Right cardiac atrium (tissue), 5 donors: ENCODE results near the gene BCL7A. TPM values are rescaled to one million over a fixed set of nuclear protein-coding genes. Genes with fewer than 3 reads are reported as not detected.

ENCODE experiments used
- ATAC-seq, 2 donors: fragments of 200-7000 bp; cut with Tn5 transposase; one replicate each; pipeline versions ENCODE4 v1.8.0 to v1.9.1; 2020; ENCODE audit warnings: moderate library complexity in 2 of 2, mild to moderate bottlenecking in 1 of 2
- DNase-seq, 3 donors: peaks; one replicate each; pipeline ENCODE4 v3.0.0-alpha.2; 2020
- H3K27ac ChIP-seq: one replicate; pipeline ENCODE4 v1.5.1; 2013; ENCODE audit warnings: mild to moderate bottlenecking, low read length, control low read depth, moderate library complexity
- H3K27me3 ChIP-seq: one replicate; pipeline ENCODE4 v1.6.1; 2013; ENCODE audit not compliant: control insufficient read depth, insufficient read depth
- H3K4me1 ChIP-seq: one replicate; pipeline ENCODE4 v1.6.1; 2013; ENCODE audit warnings: low read length; ENCODE audit not compliant: control insufficient read depth, insufficient read depth
- H3K4me3 ChIP-seq: one replicate; pipeline ENCODE4 v1.5.1; 2013; ENCODE audit warnings: low read length, control low read depth
- H3K9me3 ChIP-seq: one replicate; pipeline ENCODE4 v1.6.1; 2013; ENCODE audit warnings: low read length; ENCODE audit not compliant: control insufficient read depth
- WGBS: extraction: QIAGEN DNeasy Blood & Tissue Kit; methylation state at CpG from one replicate; pipeline ENCODE4 v1.1.7; 2013; 5-methylcytosine and 5-hydroxymethylcytosine counted together
- intact Hi-C, 4 donors: fragments of 100-400 bp; cut with DNase I; formaldehyde crosslinking; loops; one replicate each; pipeline versions ENCODE4 v1.11.0 to v1.14.0; 2022 to 2023
- long read RNA-seq, 4 donors: library from polyadenylated mRNA; unstranded; transcript quantifications; one replicate each; pipeline ENCODE4 v2.0.0, GENCODE V29; 2020 to 2021
- polyA plus RNA-seq: library from polyadenylated mRNA; stranded (reverse); fragments of 200-250 nt; gene quantifications from one replicate; pipeline ENCODE4 v1.2.3, GENCODE V29; 2013
- total RNA-seq, 4 donors: library from RNA; stranded (reverse); fragmentation: NEBNext Ultra II Directional; extraction: Animal tissue kit (Norgen Biotek cat#: 25700); gene quantifications; one replicate each; pipeline ENCODE4 v1.2.1, GENCODE V29; 2021
- donor health status: healthy with polysubstance abuse.
- donor health status: DM: no; HTN: yes; CAD: no.
- donor health status: DM: no; HTN: no; CAD: no.
- donor health status: DM: no; HTN: yes; CAD: no; lungs with severe emphysema.
- donor health status: DM: yes; HTN: yes; CAD: no.

The BCL7A gene
- 10 to 100 TPM in 3 of 4 donors, 1 to 10 TPM in 1; 9.5 to 13.2 (median 11.8) TPM for total RNA-seq
- polyA plus RNA-seq: 6.7 TPM
- long read RNA-seq, donor 1, full-length matches to known transcripts: 10 of 14 reads
- long read RNA-seq, donor 1, partial matches to known transcripts: 1 of 14 reads
- long read RNA-seq, donor 1, other reads (novel, unspliced or antisense): 3 of 14 reads
- long read RNA-seq, donor 2, full-length matches to known transcripts: 9 of 12 reads
- long read RNA-seq, donor 2, partial matches to known transcripts: 2 of 12 reads
- long read RNA-seq, donor 2, other reads (novel, unspliced or antisense): 1 of 12 reads
- long read RNA-seq, donor 3, full-length matches to known transcripts: 47 of 55 reads
- long read RNA-seq, donor 3, partial matches to known transcripts: 5 of 55 reads
- long read RNA-seq, donor 3, other reads (novel, unspliced or antisense): 3 of 55 reads
- long read RNA-seq, donor 4, full-length matches to known transcripts: 3 of 10 reads
- long read RNA-seq, donor 4, partial matches to known transcripts: 0 of 10 reads
- long read RNA-seq, donor 4, other reads (novel, unspliced or antisense): 7 of 10 reads

DNA sequence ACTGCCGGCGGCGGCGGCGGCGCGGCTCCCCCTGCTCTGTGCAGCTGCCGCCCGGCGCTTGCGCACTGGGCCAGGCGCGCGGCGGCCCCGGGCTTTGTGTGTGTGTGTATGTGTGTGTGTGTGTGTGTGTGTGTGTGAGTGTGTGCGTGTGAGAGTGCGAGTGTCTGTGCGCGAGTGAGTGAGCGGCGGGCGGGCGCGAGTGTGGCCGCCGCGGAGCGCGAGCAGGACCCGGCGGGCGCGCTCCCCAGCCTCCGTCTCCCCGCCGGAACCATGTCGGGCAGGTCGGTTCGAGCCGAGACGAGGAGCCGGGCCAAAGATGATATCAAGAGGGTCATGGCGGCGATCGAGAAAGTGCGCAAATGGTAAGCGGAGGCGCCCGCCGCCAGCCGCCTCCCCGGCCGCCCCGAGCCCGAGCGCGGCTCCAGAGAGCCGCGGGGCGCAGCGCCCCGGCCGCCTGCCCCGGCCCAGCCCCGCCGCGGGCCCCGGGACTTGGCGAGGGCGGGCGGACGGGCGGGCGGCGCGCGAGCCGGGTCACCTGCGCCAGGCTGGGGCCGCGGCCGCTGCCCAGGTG, at the start of gene BCL7A:
TSS of gene BCL7A (plus strand) at position 63 of the 571 bp plus-strand sequence. CDS start at position 271, 208 bp downstream.
- peak within 1 kb of the TSS; percentile 90 for H3K4me3 ChIP-seq
- peak; percentile 74 to 76 for ATAC-seq
- intact Hi-C loops: no loop called here
- under 1% methylated on average over 83 of the region's 83 CpGs for WGBS
- H3K27me3 ChIP-seq: no peaks in the 10 kb centered on the region
- DNase-seq: peak; percentile 65 to 92 (median 88)
- H3K4me1 ChIP-seq: peaks cover 5% of the 10 kb centered on the region
- peak within 1 kb of the TSS; percentile 86 for H3K27ac ChIP-seq
- H3K9me3 ChIP-seq: peaks cover 2% of the 10 kb centered on the region

- DNase-seq: no peak
- no peaks in the 10 kb centered on the region for H3K4me1 ChIP-seq
- intact Hi-C loops: no loop called here
- 70% methylated on average over 13 of the region's 13 CpGs for WGBS
- no peaks in the 10 kb centered on the region for H3K9me3 ChIP-seq
- no peak overlapping the region for H3K27ac ChIP-seq
- peak in 1 of 2 donors; percentile 39 for ATAC-seq
- no peaks in the 10 kb centered on the region for H3K27me3 ChIP-seq
- H3K4me3 ChIP-seq: no peak overlapping the region
These were observed 47.4 kb upstream of the BCL7A start for GRCh38 chr12:121974026-121974985.

- DNase-seq: no peak
- H3K9me3 ChIP-seq: no peaks in the 10 kb centered on the region
- H3K27me3 ChIP-seq: no peaks in the 10 kb centered on the region
- no peak for ATAC-seq
- intact Hi-C loops: no loop called here
- no peak overlapping the region for H3K4me3 ChIP-seq
- peak overlapping the region; percentile 10 for H3K27ac ChIP-seq
- no peaks in the 10 kb centered on the region for H3K4me1 ChIP-seq
- whole genome bisulfite sequencing: 90% methylated on average over 6 of the region's 6 CpGs
These were observed 46.7 kb upstream of the BCL7A start for GRCh38 chr12:121975021-121975420.

DNA sequence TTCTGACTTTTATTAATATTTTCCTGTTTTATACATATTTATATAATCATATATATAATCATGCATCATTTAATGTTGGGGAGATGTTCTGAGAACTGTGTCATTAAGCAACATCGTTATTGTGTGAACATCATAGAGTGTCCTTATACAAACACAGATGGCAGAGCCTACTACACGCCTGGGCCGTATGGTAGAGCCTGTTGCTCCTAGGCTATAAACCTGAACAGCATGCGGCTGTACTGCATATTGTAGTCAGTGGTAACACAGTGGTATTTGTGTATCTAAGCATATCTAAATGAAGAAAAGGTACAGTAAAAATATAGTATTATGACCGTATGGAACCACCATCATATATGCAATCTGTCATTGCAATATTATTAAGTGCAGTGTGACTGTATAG, 44.7 kb upstream of the BCL7A start:
- H3K27me3 ChIP-seq: no peaks in the 10 kb centered on the region
- 95% methylated on average over 5 of the region's 5 CpGs for WGBS
- no peaks in the 10 kb centered on the region for H3K9me3 ChIP-seq
- no peak overlapping the region for H3K4me3 ChIP-seq
- no peaks in the 10 kb centered on the region for H3K4me1 ChIP-seq
- DNase-seq: no peak
- no peak for ATAC-seq
- intact Hi-C loops: no loop called here
- no peak overlapping the region for H3K27ac ChIP-seq

- WGBS: 67% methylated on average over 11 of the region's 11 CpGs
- Histone ChIP-seq H3K4me3 (no peak overlapping the region), H3K4me1 (no peaks in the 10 kb centered on the region), H3K9me3 (no peaks in the 10 kb centered on the region), H3K27ac (no peak overlapping the region), H3K27me3 (no peaks in the 10 kb centered on the region)
- DNase-seq (peak in 1 of 3 donors; percentile 39), ATAC-seq (no peak)
- intact Hi-C loops: no loop called here
These were observed 41.3 kb upstream of the BCL7A start for GRCh38 chr12:121980191-121980891.

DNA sequence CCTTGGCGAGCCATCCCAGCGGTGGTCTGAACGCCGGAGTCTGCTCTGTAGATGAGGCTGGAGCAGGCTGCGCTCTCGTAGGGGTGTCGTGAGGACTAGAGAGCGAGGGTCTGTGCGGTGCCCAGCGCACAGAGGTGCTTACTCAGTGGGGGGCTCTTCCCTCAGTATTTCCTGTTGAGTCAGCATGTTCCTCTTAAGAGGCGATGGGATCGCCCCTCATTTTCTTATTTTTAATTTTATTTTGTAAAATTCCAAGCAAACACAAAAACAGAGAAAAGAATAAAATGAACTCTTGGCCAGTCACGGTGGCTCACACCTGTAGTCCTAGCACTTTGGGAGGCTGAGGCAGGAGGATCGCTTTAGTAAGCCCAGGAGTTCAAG, 40.8 kb upstream of the BCL7A start:
- WGBS: 89% methylated on average over 14 of the region's 14 CpGs
- H3K4me1 ChIP-seq: no peaks in the 10 kb centered on the region

DNA sequence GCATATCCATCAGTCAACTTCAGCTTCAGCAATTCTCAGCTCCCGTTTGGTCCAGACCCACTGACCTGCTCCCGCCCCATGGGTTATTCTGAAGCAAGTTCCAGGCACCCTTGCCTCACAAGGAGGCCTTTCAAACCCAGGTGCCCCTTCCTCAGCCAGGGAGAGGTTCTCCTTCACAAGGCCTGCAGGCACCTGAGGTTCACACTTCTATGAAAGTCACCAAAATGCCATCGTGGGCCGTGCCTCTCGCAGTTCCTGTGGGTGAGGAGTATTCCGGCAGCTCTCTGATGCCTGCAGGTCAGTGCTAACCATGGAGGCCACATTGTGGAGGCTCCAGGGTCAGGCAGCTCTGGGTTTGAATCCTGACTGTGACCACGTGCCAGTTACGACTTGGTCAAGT, 40.2 kb upstream of the BCL7A start:
- ATAC-seq (no peak), DNase-seq (no peak)
- H3K4me3 ChIP-seq: no peak overlapping the region
- no peaks in the 10 kb centered on the region for H3K4me1 ChIP-seq
- H3K27ac ChIP-seq: no peak overlapping the region
- 89% methylated on average over 8 of the region's 8 CpGs for WGBS
- intact Hi-C loops: no loop called here
- H3K27me3 ChIP-seq: no peaks in the 10 kb centered on the region
- no peaks in the 10 kb centered on the region for H3K9me3 ChIP-seq

More for the DNA sequence above, 40.8 kb upstream of the BCL7A start:
- H3K9me3 ChIP-seq: no peaks in the 10 kb centered on the region
- no peak overlapping the region for H3K4me3 ChIP-seq
- intact Hi-C loops: no loop called here
- DNase-seq: no peak
- ATAC-seq: no peak
- no peaks in the 10 kb centered on the region for H3K27me3 ChIP-seq
- H3K27ac ChIP-seq: no peak overlapping the region

DNA sequence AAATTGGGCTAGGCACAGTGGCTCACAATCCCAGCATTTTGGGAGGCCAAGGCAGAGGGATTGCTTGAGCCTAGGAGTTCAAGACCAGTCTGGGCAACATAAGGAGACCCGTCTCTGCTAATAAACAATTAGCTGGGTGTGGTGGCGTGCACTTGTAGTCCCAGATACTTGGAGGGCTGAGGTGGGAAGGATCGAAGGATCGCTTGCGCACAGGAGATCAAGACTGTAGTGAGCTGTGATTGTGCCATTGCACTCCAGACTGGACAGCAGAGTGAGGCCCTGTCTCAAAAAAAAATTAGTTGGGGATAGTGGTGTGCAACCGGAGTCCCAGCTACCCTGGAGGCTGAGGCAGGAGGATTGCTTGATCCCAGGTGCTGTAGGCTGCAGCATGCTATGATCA, 38.7 kb upstream of the BCL7A start:
- 97% methylated on average over 6 of the region's 6 CpGs for WGBS
- DNase-seq: no peak

GRCh38 chr12:121983536-121984210, 38.0 kb upstream of the BCL7A start:
- intact Hi-C loops: no loop called here
- Histone ChIP-seq H3K9me3 (no peaks in the 10 kb centered on the region), H3K4me3 (no peak overlapping the region), H3K27ac (no peak overlapping the region), H3K27me3 (no peaks in the 10 kb centered on the region), H3K4me1 (no peaks in the 10 kb centered on the region)
- peak in 1 of 2 donors; percentile 43 for ATAC-seq
- DNase-seq: no peak
- WGBS: 49% methylated on average over 13 of the region's 13 CpGs

More for the DNA sequence above, 38.7 kb upstream of the BCL7A start:
- no peak for ATAC-seq
- no peak overlapping the region for H3K4me3 ChIP-seq
- intact Hi-C loops: no loop called here
- H3K9me3 ChIP-seq: no peaks in the 10 kb centered on the region
- no peak overlapping the region for H3K27ac ChIP-seq
- H3K27me3 ChIP-seq: no peaks in the 10 kb centered on the region
- no peaks in the 10 kb centered on the region for H3K4me1 ChIP-seq
